GM12875 (cell line): ENCODE results near the gene CCDC148.
"Not testable (repeated sequence)": the region's sequence is repeated elsewhere in the genome, so short reads cannot be mapped to it uniquely, and the experiment has no call there.

Source experiments
- H3K4me3 ChIP-seq: one replicate; pipeline ENCODE4 v1.5.1; 2011; ENCODE audit warnings: low read depth, low read length, control low read depth
- CTCF ChIP-seq: IDR thresholded peaks from 2 replicates; pipeline ENCODE4 v1.5.1; 2011; ENCODE audit warnings: low read depth, mild to moderate bottlenecking, control low read depth, inconsistent platforms, low read length, moderate library complexity, borderline replicate concordance; ENCODE audit not compliant: insufficient read depth

The CCDC148 gene

GRCh38 chr2:158234497-158234896 lies 222.1 kb downstream of the CCDC148 start:
- H3K4me3 ChIP-seq = no peak overlapping the region
- TF ChIP-seq CTCF = no peak

DNA sequence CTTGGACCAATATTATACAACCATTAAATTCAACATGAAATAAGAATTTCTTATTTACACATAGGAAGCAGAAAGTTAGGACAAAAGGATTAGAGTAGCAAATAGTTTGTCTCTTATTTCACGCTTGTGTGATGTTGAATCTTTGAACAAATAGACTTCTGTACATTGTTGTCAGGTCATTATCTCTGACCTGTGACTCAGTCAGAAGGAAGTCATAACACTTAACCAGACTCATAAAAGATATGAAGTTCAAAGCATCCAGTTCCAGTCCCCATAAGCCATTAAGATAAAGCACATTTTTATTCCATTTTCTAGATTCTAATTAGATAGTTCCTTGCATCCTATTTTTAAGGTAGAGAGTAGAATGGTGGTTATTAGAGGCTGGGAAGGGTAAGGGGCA lies 224.1 kb downstream of the CCDC148 start:
- no peak for TF ChIP-seq CTCF
- no peak overlapping the region for H3K4me3 ChIP-seq

GRCh38 chr2:158228943-158229508 lies 227.5 kb downstream of the CCDC148 start:
- no peak overlapping the region for H3K4me3 ChIP-seq
- TF ChIP-seq CTCF = no peak

GRCh38 chr2:158223066-158223465 lies 233.5 kb downstream of the CCDC148 start:
- H3K4me3 ChIP-seq = not testable (repeated sequence)

DNA sequence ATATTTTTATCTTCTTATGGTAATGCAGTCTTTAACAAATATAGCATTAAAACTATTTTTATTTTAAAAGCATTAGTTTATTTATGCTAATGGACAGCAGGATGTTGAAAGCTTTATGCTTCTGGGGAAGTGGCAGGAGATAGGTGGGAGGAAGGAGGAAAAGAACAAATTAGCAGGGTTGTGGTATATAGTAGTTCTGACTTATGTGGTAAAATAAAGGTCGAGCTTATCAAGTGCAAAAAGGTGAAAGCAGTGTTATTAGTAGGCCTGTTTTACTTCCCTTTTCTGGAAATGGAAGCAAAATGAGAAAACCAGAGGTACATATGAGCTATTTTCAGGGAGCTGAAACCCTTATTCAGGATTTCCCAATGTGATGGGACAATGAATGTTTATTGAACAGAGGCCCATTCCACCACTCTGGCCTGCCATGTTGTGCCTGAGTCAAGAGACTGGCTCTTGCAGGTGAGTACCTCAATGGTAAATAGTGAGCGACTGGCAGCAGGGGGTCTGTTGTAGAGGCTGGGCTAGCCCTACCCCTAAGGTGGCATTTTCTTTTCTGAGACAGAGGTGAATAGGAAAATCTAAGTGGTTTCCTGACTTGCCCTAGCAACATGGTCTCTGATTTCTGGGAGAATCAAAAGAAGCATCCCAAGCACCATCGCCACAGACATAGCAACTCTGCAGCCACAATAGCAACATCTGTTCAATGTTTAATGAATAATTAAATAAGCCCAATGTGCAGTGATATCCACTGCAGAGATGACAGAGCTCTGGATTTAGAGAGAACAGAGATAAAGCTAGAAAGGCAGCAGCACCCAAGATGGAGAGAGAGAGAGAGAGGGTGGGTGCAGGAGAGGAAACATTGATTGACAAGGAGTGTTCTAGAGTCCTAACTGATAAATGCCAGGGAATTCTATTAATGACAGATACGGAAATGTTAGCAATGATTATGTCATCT lies 235.2 kb downstream of the CCDC148 start:
- no peak for TF ChIP-seq CTCF
- no peak overlapping the region for H3K4me3 ChIP-seq

DNA sequence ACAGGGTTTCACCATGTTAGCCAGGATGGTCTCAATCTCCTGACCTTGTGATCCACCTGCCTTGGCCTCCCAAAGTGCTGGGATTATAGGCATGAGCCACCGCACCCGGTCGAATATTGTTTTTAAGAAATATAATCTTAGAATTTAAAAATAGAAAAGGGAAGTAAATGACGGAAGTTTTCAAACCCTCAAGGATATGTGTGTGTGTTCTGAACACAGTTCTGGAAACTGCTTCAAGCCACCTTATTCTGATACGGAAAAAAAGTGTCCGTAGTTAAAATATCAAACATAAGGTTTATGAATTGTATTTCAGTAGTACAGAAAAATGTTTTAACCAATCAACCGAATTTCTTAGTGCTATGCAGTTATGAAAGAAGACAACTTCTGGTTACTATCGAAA lies 239.0 kb downstream of the CCDC148 start:
- no peak overlapping the region for H3K4me3 ChIP-seq
- TF ChIP-seq CTCF = no peak

GRCh38 chr2:158214431-158214830 lies 242.1 kb downstream of the CCDC148 start:
- TF ChIP-seq CTCF = no peak
- H3K4me3 ChIP-seq = no peak overlapping the region
